ENCODE data around the gene MRPL17.

The MRPL17 gene

GRCh38 chr11:6677018-6677417, 6.1 kb downstream of the MRPL17 start:
- no peak overlapping the region for H3K27ac ChIP-seq (ENCODE audit: low read depth, low read length, poor library complexity, severe bottlenecking)
- peaks cover 27% of the 10 kb centered on the region for H3K36me3 ChIP-seq (ENCODE audit: insufficient read depth, low read length)
- H3K27me3 ChIP-seq (ENCODE audit: insufficient read depth, low read length): no peaks in the 10 kb centered on the region
- no peaks in the 10 kb centered on the region for H3F3A ChIP-seq (ENCODE audit: insufficient read depth, low read length)
- TF ChIP-seq EZH2 (IDR thresholded peaks at IDR 0.05; ENCODE audit: borderline replicate concordance, low read length) (no peak), CTCF (IDR thresholded peaks at IDR 0.05; ENCODE audit: low read length) (no peak)
- H3K4me2 ChIP-seq (ENCODE audit: low read length): no peak overlapping the region
- H2AFZ ChIP-seq (ENCODE audit: low read length): no peak overlapping the region
- H3K79me2 ChIP-seq (ENCODE audit: insufficient read depth, low read length): peaks cover 9% of the 10 kb centered on the region
- peaks cover 12% of the 10 kb centered on the region for H3K4me1 ChIP-seq (ENCODE audit: insufficient read depth, low read length, severe bottlenecking)
- H3K9me3 ChIP-seq (ENCODE audit: low read length): no peaks in the 10 kb centered on the region
- H4K20me1 ChIP-seq (ENCODE audit: insufficient read depth, low read length): no peaks in the 10 kb centered on the region
- no peak overlapping the region for H3K4me3 ChIP-seq (ENCODE audit: low read depth, low read length, poor library complexity, severe bottlenecking)
- H3K9ac ChIP-seq (ENCODE audit: low read length): no peak overlapping the region
- H3K9me2 ChIP-seq (ENCODE audit: low read depth, low read length): no peaks in the 10 kb centered on the region

GRCh38 chr11:6674862-6675261, 8.3 kb downstream of the MRPL17 start:
- H3K27ac ChIP-seq (ENCODE audit: low read depth, low read length, poor library complexity, severe bottlenecking): no peak overlapping the region
- TF ChIP-seq CTCF (IDR thresholded peaks at IDR 0.05; ENCODE audit: low read length): no peak
- H3K4me3 ChIP-seq (ENCODE audit: low read depth, low read length, poor library complexity, severe bottlenecking): no peak overlapping the region
- no peaks in the 10 kb centered on the region for H3K4me1 ChIP-seq (ENCODE audit: insufficient read depth, low read length, severe bottlenecking)
- H3K9me3 ChIP-seq (ENCODE audit: low read length): no peaks in the 10 kb centered on the region
- H3K9ac ChIP-seq (ENCODE audit: low read length): no peak overlapping the region
- no peaks in the 10 kb centered on the region for H3F3A ChIP-seq (ENCODE audit: insufficient read depth, low read length)
- H3K79me2 ChIP-seq (ENCODE audit: insufficient read depth, low read length): no peaks in the 10 kb centered on the region
- H3K9me2 ChIP-seq (ENCODE audit: low read depth, low read length): no peaks in the 10 kb centered on the region
- H3K27me3 ChIP-seq (ENCODE audit: insufficient read depth, low read length): no peaks in the 10 kb centered on the region
- no peak overlapping the region for H2AFZ ChIP-seq (ENCODE audit: low read length)
- no peaks in the 10 kb centered on the region for H4K20me1 ChIP-seq (ENCODE audit: insufficient read depth, low read length)
- peaks cover 6% of the 10 kb centered on the region; the same call in 1 of the 2 replicates for H3K36me3 ChIP-seq (ENCODE audit: insufficient read depth, low read length)
- H3K4me2 ChIP-seq (ENCODE audit: low read length): no peak overlapping the region

GRCh38 chr11:6674219-6674597, 8.9 kb downstream of the MRPL17 start:
- Histone ChIP-seq H3K4me1 (ENCODE audit: insufficient read depth, low read length, severe bottlenecking) (no peaks in the 10 kb centered on the region), H3F3A (ENCODE audit: insufficient read depth, low read length) (no peaks in the 10 kb centered on the region), H3K9me3 (ENCODE audit: low read length) (no peaks in the 10 kb centered on the region), H3K4me2 (ENCODE audit: low read length) (no peak overlapping the region), H3K27ac (ENCODE audit: low read depth, low read length, poor library complexity, severe bottlenecking) (no peak overlapping the region), H3K27me3 (ENCODE audit: insufficient read depth, low read length) (no peaks in the 10 kb centered on the region), H3K36me3 (ENCODE audit: insufficient read depth, low read length) (no peaks in the 10 kb centered on the region), H4K20me1 (ENCODE audit: insufficient read depth, low read length) (no peaks in the 10 kb centered on the region), H3K4me3 (ENCODE audit: low read depth, low read length, poor library complexity, severe bottlenecking) (no peak overlapping the region), H3K9me2 (ENCODE audit: low read depth, low read length) (no peaks in the 10 kb centered on the region), H3K79me2 (ENCODE audit: insufficient read depth, low read length) (no peaks in the 10 kb centered on the region), H2AFZ (ENCODE audit: low read length) (no peak overlapping the region), H3K9ac (ENCODE audit: low read length) (no peak overlapping the region)
- TF ChIP-seq CTCF (IDR thresholded peaks at IDR 0.05; ENCODE audit: low read length): no peak
- TF ChIP-seq EZH2 (IDR thresholded peaks at IDR 0.05; ENCODE audit: borderline replicate concordance, low read length): no peak
